ENCODE results near the gene CIDEB.

The CIDEB gene

DNA sequence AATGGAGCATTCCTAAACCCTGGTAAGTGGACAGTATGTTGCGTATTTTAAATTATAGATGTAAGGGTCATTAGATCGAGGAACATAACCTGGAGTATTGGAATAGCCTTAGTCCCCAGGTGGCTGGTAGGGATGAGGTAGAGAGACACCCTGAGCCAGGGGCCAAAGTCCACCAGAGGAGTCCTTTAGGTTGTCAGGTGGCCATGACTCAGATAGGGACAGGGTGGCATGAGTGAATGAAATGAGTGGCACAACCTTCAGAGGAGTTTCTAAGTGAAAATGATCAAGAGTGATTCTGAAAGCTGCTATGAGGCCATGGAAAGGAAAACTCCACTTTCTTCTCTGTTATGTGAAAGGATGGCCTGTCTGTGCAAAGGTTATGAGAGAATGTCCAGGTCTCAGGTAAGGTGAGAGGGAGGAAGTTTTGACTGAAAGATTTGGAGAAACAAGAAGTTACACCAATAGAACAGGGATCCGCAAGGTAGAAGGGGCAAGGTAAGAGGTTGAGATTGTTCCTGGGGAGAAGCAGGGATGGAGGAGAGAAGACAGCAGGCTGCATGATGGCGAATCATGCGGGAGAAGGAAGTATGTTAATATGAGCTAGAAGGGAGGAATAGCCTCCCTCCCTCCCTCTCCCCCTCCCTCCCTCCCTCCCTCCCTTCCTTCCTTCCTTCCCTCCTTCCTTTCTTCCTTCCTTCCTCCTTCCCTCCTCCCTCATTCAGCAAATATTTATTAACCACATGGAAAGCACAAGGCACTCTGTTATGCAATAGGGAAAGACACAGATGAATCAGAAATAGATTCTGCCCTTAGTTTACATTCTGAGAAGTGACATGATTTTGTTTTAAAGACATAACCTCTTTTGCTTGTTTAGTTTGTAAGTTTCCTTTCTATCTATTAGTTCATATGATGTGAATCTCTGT is 46.0 kb upstream of the CIDEB start:
- Histone ChIP-seq H4K20me1 (ENCODE audit: insufficient read depth, low read length) (no peaks in the 10 kb centered on the region), H3K9me3 (replicated peaks; ENCODE audit: insufficient read depth, low read length) (no peaks in the 10 kb centered on the region), H3K79me2 (ENCODE audit: low read length) (no peaks in the 10 kb centered on the region), H3K9ac (ENCODE audit: low read length) (no peak overlapping the region), H3K4me2 (ENCODE audit: low read depth, low read length) (no peak overlapping the region), H3F3A (ENCODE audit: insufficient read depth, low read length) (no peaks in the 10 kb centered on the region), H3K9me2 (replicated peaks; ENCODE audit: insufficient read depth, low read length) (no peaks in the 10 kb centered on the region), H3K27me3 (replicated peaks; ENCODE audit: insufficient read depth, low read length) (no peaks in the 10 kb centered on the region), H3K36me3 (replicated peaks; ENCODE audit: insufficient read depth, low read length) (no peaks in the 10 kb centered on the region), H3K4me3 (ENCODE audit: low read length) (no peak overlapping the region), H2AFZ (ENCODE audit: low read length) (no peak overlapping the region), H3K4me1 (ENCODE audit: low read length) (no peaks in the 10 kb centered on the region), H3K27ac (ENCODE audit: low read length) (no peak overlapping the region)
- no peak for DNase-seq
- TF ChIP-seq, protein P1, sequence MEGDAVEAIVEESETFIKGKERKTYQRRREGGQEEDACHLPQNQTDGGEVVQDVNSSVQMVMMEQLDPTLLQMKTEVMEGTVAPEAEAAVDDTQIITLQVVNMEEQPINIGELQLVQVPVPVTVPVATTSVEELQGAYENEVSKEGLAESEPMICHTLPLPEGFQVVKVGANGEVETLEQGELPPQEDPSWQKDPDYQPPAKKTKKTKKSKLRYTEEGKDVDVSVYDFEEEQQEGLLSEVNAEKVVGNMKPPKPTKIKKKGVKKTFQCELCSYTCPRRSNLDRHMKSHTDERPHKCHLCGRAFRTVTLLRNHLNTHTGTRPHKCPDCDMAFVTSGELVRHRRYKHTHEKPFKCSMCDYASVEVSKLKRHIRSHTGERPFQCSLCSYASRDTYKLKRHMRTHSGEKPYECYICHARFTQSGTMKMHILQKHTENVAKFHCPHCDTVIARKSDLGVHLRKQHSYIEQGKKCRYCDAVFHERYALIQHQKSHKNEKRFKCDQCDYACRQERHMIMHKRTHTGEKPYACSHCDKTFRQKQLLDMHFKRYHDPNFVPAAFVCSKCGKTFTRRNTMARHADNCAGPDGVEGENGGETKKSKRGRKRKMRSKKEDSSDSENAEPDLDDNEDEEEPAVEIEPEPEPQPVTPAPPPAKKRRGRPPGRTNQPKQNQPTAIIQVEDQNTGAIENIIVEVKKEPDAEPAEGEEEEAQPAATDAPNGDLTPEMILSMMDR (IDR thresholded peaks at IDR 0.05; ENCODE audit: low read length), result no peak
- TF ChIP-seq EZH2 (optimal IDR thresholded peaks at IDR 0.05; ENCODE audit: low read depth, low read length) (no peak), EZH2phosphoT487 (IDR thresholded peaks at IDR 0.05; ENCODE audit: low read length) (no peak)

DNA sequence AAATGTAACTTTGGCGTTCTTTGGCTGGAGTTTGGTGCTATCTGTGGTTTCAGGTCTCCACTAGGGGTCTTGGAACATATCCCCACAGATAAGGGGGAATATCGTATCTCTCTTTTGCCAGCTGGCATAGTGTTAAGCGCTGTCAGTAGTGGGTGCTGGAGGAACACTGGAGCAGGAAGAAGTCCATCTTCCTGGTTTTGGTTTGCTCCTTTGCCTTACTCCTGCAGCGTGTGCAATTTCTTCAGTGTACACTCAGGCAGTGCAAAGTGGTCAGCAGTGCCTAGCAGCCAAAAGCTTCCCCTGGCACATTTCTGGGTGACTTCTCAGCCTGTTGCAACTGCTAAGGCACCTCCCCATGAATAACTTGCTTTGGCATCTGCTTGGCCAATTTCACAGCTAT is 43.7 kb upstream of the CIDEB start:
- no peak for TF ChIP-seq EZH2 (optimal IDR thresholded peaks at IDR 0.05; ENCODE audit: low read depth, low read length)
- TF ChIP-seq, protein P1 (IDR thresholded peaks at IDR 0.05; ENCODE audit: low read length), result no peak
- no peak for TF ChIP-seq EZH2phosphoT487 (IDR thresholded peaks at IDR 0.05; ENCODE audit: low read length)
- no peaks in the 10 kb centered on the region for H3K36me3 ChIP-seq (replicated peaks; ENCODE audit: insufficient read depth, low read length)
- no peaks in the 10 kb centered on the region for H3K79me2 ChIP-seq (ENCODE audit: low read length)
- H3K27ac ChIP-seq (ENCODE audit: low read length), result no peak overlapping the region
- H3K4me2 ChIP-seq (ENCODE audit: low read depth, low read length), result no peak overlapping the region
- no peaks in the 10 kb centered on the region for H3K9me2 ChIP-seq (replicated peaks; ENCODE audit: insufficient read depth, low read length)
- H3K9me3 ChIP-seq (replicated peaks; ENCODE audit: insufficient read depth, low read length), result no peaks in the 10 kb centered on the region
- no peak for DNase-seq
- no peak overlapping the region for H3K4me3 ChIP-seq (ENCODE audit: low read length)
- no peak overlapping the region for H3K9ac ChIP-seq (ENCODE audit: low read length)
- no peaks in the 10 kb centered on the region for H3K27me3 ChIP-seq (replicated peaks; ENCODE audit: insufficient read depth, low read length)
- no peaks in the 10 kb centered on the region for H3K4me1 ChIP-seq (ENCODE audit: low read length)
- H4K20me1 ChIP-seq (ENCODE audit: insufficient read depth, low read length), result no peaks in the 10 kb centered on the region
- H3F3A ChIP-seq (ENCODE audit: insufficient read depth, low read length), result no peaks in the 10 kb centered on the region
- no peak overlapping the region for H2AFZ ChIP-seq (ENCODE audit: low read length)

DNA sequence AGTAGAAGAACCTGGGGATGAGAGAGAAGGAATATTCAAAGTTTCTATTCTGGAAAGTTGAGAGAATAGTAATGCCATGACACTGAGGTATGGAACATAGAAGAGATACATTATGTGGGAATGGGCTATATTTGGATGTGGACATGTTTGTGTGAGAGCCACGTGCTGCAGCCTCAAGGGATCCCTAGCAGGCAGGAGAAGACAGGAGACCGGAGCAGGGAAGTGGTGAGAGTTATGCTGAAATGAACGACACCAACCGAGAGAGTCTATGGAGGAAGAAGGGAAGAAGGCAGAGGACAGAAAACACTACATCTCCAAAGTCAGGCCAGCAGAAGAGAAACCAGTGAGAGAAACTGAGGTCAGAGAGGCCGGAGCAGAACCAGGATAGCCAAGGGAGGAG is 42.0 kb upstream of the CIDEB start:
- H3K4me3 ChIP-seq (ENCODE audit: low read length), result no peak overlapping the region
- H3F3A ChIP-seq (ENCODE audit: insufficient read depth, low read length), result no peaks in the 10 kb centered on the region
- H3K79me2 ChIP-seq (ENCODE audit: low read length), result no peaks in the 10 kb centered on the region
- no peak overlapping the region for H2AFZ ChIP-seq (ENCODE audit: low read length)
- TF ChIP-seq EZH2phosphoT487 (IDR thresholded peaks at IDR 0.05; ENCODE audit: low read length) (no peak), EZH2 (optimal IDR thresholded peaks at IDR 0.05; ENCODE audit: low read depth, low read length) (no peak)
- TF ChIP-seq, protein P1 (IDR thresholded peaks at IDR 0.05; ENCODE audit: low read length), result no peak
- H3K36me3 ChIP-seq (replicated peaks; ENCODE audit: insufficient read depth, low read length), result no peaks in the 10 kb centered on the region
- no peaks in the 10 kb centered on the region for H3K4me1 ChIP-seq (ENCODE audit: low read length)
- no peaks in the 10 kb centered on the region for H3K27me3 ChIP-seq (replicated peaks; ENCODE audit: insufficient read depth, low read length)
- no peak for DNase-seq
- no peak overlapping the region for H3K9ac ChIP-seq (ENCODE audit: low read length)
- no peaks in the 10 kb centered on the region for H3K9me3 ChIP-seq (replicated peaks; ENCODE audit: insufficient read depth, low read length)
- H4K20me1 ChIP-seq (ENCODE audit: insufficient read depth, low read length), result no peaks in the 10 kb centered on the region
- no peak overlapping the region for H3K4me2 ChIP-seq (ENCODE audit: low read depth, low read length)
- H3K9me2 ChIP-seq (replicated peaks; ENCODE audit: insufficient read depth, low read length), result no peaks in the 10 kb centered on the region
- H3K27ac ChIP-seq (ENCODE audit: low read length), result no peak overlapping the region

Measured in MM.1S (cell line).